ENCODE data around the gene DNHD1. TPM values are rescaled to one million over a fixed set of nuclear protein-coding genes. Genes with fewer than 3 reads are reported as not detected.

DNHD1 gene
- total and polyA plus RNA-seq, 2 of the 13 experiments (the other 11 are each of a cell fraction or from before 2014, with no cell fraction given), result 2.7 to 9.3 TPM

GRCh38 chr11:6612213-6613041 lies 115.3 kb downstream of the DNHD1 start, which contains the start of gene TAF10 (continued):
- TF ChIP-seq ZNF546 (CRISPR knock-in tag; conservative IDR thresholded peaks at IDR 0.05), result 0 out of 2 replicates have a peak, but pooled peaks have one; percentile 25
- TF ChIP-seq GMEB1 (CRISPR knock-in tag; IDR thresholded peaks at IDR 0.05; ENCODE audit: borderline replicate concordance), result peak; percentile 79
- no peak for TF ChIP-seq CREB3 (CRISPR knock-in tag; IDR thresholded peaks at IDR 0.05)
- no peak for TF ChIP-seq PRDM15 (CRISPR knock-in tag; IDR thresholded peaks at IDR 0.05)
- peak; percentile 32 for TF ChIP-seq TBL1XR1 (IDR thresholded peaks at IDR 0.05; ENCODE audit: borderline replicate concordance, low read length, partially characterized antibody)
- 0 out of 2 replicates have a peak, but pooled peaks have one; percentile 33 for TF ChIP-seq CHCHD3 (CRISPR knock-in tag; IDR thresholded peaks at IDR 0.05)
- TF ChIP-seq ZNF558 (CRISPR knock-in tag; IDR thresholded peaks at IDR 0.05; ENCODE audit: borderline replicate concordance), result no peak; the same call in 1 of the 2 replicates
- no peak for TF ChIP-seq FOXK1 (CRISPR knock-in tag; IDR thresholded peaks at IDR 0.05; ENCODE audit: borderline replicate concordance, low read depth)
- TF ChIP-seq ARNT (IDR thresholded peaks at IDR 0.05), result no peak
- no peak for TF ChIP-seq SP1 (IDR thresholded peaks at IDR 0.05)
- 0 out of 2 replicates have a peak, but pooled peaks have one; percentile 23 for TF ChIP-seq SP1 (CRISPR knock-in tag; IDR thresholded peaks at IDR 0.05)
- TF ChIP-seq FOXP4 (CRISPR knock-in tag; IDR thresholded peaks at IDR 0.05), result peak; percentile 55
- TF ChIP-seq ZNF326 (CRISPR knock-in tag; IDR thresholded peaks at IDR 0.05; ENCODE audit: borderline replicate concordance), result no peak
- no peak for TF ChIP-seq ZBTB43 (CRISPR knock-in tag; conservative IDR thresholded peaks at IDR 0.05)

Data from HepG2 (cell line).